ENCODE results near the gene ITGA3.
A peak's percentile ranks its signal among the peaks of the same experiment; 100 is the strongest.

Gene ITGA3

DNA sequence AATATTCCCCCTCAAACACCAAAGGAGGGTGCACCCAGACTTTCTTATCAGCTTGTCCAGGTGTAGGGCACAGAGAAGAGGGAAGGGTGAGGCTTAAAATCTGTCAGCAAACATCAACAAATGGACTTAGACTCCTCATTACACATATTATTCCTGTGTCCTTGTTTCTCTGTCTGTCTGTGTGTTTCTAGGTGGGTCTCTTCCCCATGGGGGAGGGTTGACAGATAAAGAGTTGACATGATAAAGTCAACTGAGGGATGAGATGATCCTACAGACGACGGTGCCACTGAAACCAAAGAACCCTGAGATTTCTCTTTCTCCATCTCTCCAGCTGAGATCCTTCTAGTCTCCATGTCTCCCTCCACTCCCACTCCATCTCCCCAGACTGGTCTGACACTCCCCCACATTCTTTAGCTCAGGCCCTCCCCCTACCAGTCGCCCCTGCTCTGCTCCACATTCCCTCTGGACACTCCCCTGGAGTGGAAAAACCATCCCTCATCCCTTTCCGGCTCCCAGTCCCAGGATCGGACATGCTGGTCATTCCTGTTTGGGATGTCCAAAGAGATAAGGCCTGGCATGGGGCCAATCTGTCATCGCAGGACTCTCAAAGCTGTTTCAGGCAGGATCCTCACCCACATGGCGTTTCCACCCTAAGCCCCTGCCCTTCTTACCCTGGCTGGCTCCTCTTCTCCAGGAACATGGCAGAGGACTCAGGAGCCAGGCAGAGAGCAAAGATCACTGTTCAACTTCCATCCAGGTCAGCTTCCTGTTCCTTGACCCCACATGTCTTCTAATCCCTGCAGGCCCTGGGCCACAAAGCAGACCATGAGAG, 2.9 kb upstream of the ITGA3 start:
- no peak overlapping the region for H3K9ac ChIP-seq (ENCODE audit: low read depth, low read length)
- H3K4me3 ChIP-seq (ENCODE audit: low read depth, low read length), result no peak overlapping the region
- H3K27ac ChIP-seq (ENCODE audit: low read depth, low read length), result no peak overlapping the region
- peaks cover 31% of the 10 kb centered on the region for H3K4me1 ChIP-seq (ENCODE audit: control insufficient read depth, insufficient read depth, low read length)
- no peaks in the 10 kb centered on the region for H3K9me3 ChIP-seq (ENCODE audit: control insufficient read depth, insufficient read depth, low read length)
- no peaks in the 10 kb centered on the region for H3K36me3 ChIP-seq (ENCODE audit: control insufficient read depth, insufficient read depth, low read length)
- H3K27me3 ChIP-seq (ENCODE audit: control insufficient read depth, insufficient read depth, low read length), result peaks cover 16% of the 10 kb centered on the region

DNA sequence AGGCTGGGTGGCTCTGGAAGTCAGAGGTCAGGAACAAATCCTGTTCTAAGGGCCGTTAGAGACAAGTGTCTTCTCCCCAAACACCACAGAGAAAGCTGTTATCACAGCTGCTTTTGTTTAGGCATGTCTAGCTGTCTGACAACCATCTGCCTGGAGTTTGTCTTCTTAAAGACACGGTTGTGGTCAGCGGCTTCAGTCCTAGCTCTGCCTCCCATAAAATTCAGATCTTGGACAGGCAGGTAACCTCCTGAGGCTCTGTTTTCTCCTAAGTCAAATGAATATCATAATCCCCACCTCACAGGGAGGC, 2.3 kb upstream of the ITGA3 start:
- Histone ChIP-seq H3K27ac (ENCODE audit: low read depth, low read length) (no peak overlapping the region), H3K9me3 (ENCODE audit: control insufficient read depth, insufficient read depth, low read length) (no peaks in the 10 kb centered on the region), H3K27me3 (ENCODE audit: control insufficient read depth, insufficient read depth, low read length) (peaks cover 19% of the 10 kb centered on the region), H3K9ac (ENCODE audit: low read depth, low read length) (no peak overlapping the region), H3K4me1 (ENCODE audit: control insufficient read depth, insufficient read depth, low read length) (peaks cover 31% of the 10 kb centered on the region), H3K36me3 (ENCODE audit: control insufficient read depth, insufficient read depth, low read length) (no peaks in the 10 kb centered on the region), H3K4me3 (ENCODE audit: low read depth, low read length) (no peak overlapping the region)

DNA sequence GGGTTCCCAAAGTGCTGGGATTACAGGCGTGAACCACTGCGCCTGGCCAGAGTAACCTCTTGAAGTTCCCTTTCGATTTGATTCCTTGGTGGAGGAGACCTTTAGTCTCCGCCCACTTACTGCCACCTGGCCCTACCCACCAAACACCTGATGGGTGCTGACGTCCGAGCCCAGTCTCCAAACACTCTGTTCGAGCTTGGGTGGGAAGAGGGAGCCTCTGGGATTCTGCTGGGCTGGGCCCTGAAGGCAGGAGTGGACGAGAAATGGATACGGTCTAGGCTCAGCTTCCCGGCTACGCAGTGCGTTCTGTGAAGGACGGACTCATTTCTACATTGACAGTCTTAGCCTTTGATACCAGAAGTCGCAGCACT, 870 bp upstream of the ITGA3 start:
- H3K4me3 ChIP-seq (ENCODE audit: low read depth, low read length), result peak overlapping the region; percentile 77
- H3K36me3 ChIP-seq (ENCODE audit: control insufficient read depth, insufficient read depth, low read length), result no peaks in the 10 kb centered on the region
- H3K9me3 ChIP-seq (ENCODE audit: control insufficient read depth, insufficient read depth, low read length), result no peaks in the 10 kb centered on the region
- peaks cover 31% of the 10 kb centered on the region for H3K4me1 ChIP-seq (ENCODE audit: control insufficient read depth, insufficient read depth, low read length)
- H3K27ac ChIP-seq (ENCODE audit: low read depth, low read length), result peak overlapping the region; percentile 64
- no peak overlapping the region for H3K9ac ChIP-seq (ENCODE audit: low read depth, low read length)
- H3K27me3 ChIP-seq (ENCODE audit: control insufficient read depth, insufficient read depth, low read length), result peaks cover 19% of the 10 kb centered on the region

DNA sequence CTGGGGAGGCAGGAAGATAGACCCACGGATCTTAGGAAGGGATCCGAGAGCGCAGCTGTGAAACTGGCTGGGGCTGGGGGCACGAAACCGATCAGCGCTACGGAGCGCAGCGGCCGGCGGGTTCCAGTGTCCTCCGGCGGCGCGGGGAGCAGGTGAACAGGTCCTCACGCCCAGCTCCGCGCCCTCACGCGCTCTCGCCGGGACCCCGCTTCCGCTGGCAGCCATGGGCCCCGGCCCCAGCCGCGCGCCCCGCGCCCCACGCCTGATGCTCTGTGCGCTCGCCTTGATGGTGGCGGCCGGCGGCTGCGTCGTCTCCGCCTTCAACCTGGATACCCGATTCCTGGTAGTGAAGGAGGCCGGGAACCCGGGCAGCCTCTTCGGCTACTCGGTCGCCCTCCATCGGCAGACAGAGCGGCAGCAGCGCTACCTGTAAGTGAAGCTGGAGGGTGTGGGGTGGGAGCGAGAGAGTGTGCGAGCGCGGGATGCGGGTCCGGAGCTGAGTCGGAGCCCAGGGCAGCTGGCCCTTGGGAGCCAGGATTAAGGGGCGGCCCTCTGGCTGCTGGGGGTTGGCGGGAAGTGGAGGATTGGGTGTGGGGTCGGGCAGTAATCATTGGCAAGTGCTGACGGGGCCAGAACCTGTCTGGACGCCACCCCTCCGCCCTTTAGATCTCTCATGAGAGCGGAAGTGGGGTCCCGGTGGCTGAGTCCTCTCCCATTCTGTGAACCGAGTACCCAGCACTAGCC, 479 bp downstream of the ITGA3 start:
- Histone ChIP-seq H3K4me1 (ENCODE audit: control insufficient read depth, insufficient read depth, low read length) (peaks cover 21% of the 10 kb centered on the region), H3K27ac (ENCODE audit: low read depth, low read length) (peak overlapping the region; percentile 27), H3K27me3 (ENCODE audit: control insufficient read depth, insufficient read depth, low read length) (peaks cover 19% of the 10 kb centered on the region), H3K9me3 (ENCODE audit: control insufficient read depth, insufficient read depth, low read length) (no peaks in the 10 kb centered on the region), H3K9ac (ENCODE audit: low read depth, low read length) (no peak overlapping the region), H3K36me3 (ENCODE audit: control insufficient read depth, insufficient read depth, low read length) (no peaks in the 10 kb centered on the region), H3K4me3 (ENCODE audit: low read depth, low read length) (peak overlapping the region; percentile 77)

DNA sequence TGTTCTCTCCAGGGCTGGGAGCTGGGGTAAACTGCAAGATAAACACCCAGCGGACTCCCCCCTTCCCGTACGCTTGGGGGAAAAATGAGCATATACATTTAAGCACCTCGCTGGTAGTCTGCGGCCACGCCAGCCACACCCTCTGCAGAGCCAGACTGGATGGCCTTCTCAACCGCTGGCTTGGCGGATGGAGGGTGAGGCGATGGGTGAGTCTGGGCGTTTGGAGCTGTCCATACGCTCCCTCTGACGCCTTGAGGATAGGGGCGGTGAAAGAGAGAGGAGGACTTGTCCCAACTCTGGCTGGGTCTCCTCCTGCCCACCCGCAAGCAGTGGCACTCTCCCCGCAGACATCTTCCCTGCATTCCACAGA, 1.0 kb downstream of the ITGA3 start:
- no peaks in the 10 kb centered on the region for H3K9me3 ChIP-seq (ENCODE audit: control insufficient read depth, insufficient read depth, low read length)
- no peak overlapping the region for H3K9ac ChIP-seq (ENCODE audit: low read depth, low read length)
- H3K27me3 ChIP-seq (ENCODE audit: control insufficient read depth, insufficient read depth, low read length), result peaks cover 19% of the 10 kb centered on the region
- peak overlapping the region; percentile 77 for H3K4me3 ChIP-seq (ENCODE audit: low read depth, low read length)
- H3K27ac ChIP-seq (ENCODE audit: low read depth, low read length), result no peak overlapping the region
- H3K4me1 ChIP-seq (ENCODE audit: control insufficient read depth, insufficient read depth, low read length), result peaks cover 16% of the 10 kb centered on the region
- no peaks in the 10 kb centered on the region for H3K36me3 ChIP-seq (ENCODE audit: control insufficient read depth, insufficient read depth, low read length)

DNA sequence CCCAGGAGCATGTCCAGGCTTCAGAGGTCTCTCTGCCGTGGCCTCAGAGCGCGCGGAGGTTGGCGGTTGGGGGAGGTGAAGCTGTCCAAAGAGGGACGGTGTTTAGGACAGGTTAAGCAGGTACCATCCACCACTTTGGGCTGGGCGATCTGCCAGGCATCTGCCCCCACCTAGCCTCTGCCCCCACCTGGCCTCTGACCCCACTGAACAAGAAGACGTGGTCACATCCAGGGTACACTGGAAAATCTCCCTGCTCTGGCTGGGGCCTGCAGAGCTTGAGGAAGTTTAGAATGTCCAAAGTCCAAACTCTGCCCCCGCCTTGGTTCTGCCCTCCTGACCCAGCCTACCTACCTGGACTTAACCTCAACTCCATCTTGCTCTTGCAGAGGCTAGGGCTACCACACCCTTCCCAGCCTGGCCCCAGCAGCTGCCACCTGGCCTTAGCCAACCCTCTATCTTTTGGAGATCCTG, 1.6 kb downstream of the ITGA3 start:
- Histone ChIP-seq H3K4me3 (ENCODE audit: low read depth, low read length) (peak overlapping the region; percentile 77), H3K9ac (ENCODE audit: low read depth, low read length) (no peak overlapping the region), H3K36me3 (ENCODE audit: control insufficient read depth, insufficient read depth, low read length) (no peaks in the 10 kb centered on the region), H3K9me3 (ENCODE audit: control insufficient read depth, insufficient read depth, low read length) (no peaks in the 10 kb centered on the region), H3K27me3 (ENCODE audit: control insufficient read depth, insufficient read depth, low read length) (peaks cover 19% of the 10 kb centered on the region), H3K4me1 (ENCODE audit: control insufficient read depth, insufficient read depth, low read length) (peaks cover 9% of the 10 kb centered on the region), H3K27ac (ENCODE audit: low read depth, low read length) (no peak overlapping the region)

DNA sequence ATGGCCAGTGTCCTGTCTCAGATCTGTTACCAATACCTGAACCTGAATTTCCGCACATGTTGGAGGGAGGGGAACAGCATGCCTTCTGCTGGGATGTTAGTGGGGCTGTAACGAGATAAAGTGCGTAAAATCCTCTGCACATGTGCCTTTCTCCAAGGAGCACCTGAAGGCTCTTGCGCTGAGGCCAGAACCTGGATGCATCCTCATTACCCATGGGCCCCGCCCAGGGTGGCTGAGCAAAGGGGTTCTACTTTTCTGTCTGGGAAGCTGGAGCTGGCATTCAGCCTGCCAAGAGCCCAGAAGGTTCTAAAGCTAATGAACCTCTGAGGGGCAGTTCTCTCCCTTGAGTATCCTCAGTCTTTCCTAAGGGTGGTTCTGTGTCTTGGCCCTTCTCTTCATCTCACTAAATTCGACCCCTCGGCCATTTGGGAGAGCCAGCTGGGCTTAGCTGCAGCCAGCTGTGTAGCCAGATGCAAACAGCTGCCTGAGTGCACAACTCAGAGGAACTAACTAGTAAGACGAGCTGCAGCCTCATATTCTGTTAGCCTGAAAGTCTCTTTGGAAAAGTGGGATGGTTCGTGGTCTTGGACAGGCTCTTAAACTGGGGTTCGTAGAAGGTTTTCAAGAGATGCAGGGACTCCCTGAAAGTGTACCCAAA, 2.5 kb downstream of the ITGA3 start:
- Histone ChIP-seq H3K9me3 (ENCODE audit: control insufficient read depth, insufficient read depth, low read length) (no peaks in the 10 kb centered on the region), H3K4me3 (ENCODE audit: low read depth, low read length) (no peak overlapping the region), H3K9ac (ENCODE audit: low read depth, low read length) (no peak overlapping the region), H3K27ac (ENCODE audit: low read depth, low read length) (no peak overlapping the region), H3K36me3 (ENCODE audit: control insufficient read depth, insufficient read depth, low read length) (no peaks in the 10 kb centered on the region), H3K4me1 (ENCODE audit: control insufficient read depth, insufficient read depth, low read length) (0 out of 2 replicates have a peak, but pooled peaks cover 6% of the 10 kb centered on the region), H3K27me3 (ENCODE audit: control insufficient read depth, insufficient read depth, low read length) (peaks cover 19% of the 10 kb centered on the region)

DNA sequence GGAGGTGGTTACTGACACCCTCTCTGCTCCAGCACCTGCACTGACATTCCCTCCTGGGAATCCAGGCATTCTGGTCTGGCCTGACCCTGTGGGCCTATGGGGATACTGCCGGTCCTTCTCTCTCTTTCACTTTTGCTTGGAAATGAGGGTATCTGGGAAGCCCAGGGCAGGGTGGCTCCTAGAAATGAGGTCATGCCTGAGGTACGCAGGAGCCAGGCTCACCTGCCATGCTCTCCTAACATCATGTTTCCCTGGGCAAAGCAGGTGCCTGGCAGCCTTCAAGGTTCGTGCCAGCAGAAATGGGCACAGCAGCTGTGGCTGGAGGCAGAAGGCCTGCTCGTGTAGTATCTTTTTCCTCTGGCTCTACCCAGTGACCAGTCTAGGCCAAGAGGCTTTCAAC, 3.3 kb downstream of the ITGA3 start:
- Histone ChIP-seq H3K9me3 (ENCODE audit: control insufficient read depth, insufficient read depth, low read length) (no peaks in the 10 kb centered on the region), H3K36me3 (ENCODE audit: control insufficient read depth, insufficient read depth, low read length) (no peaks in the 10 kb centered on the region), H3K4me1 (ENCODE audit: control insufficient read depth, insufficient read depth, low read length) (0 out of 2 replicates have a peak, but pooled peaks cover 6% of the 10 kb centered on the region), H3K9ac (ENCODE audit: low read depth, low read length) (no peak overlapping the region), H3K27me3 (ENCODE audit: control insufficient read depth, insufficient read depth, low read length) (peaks cover 19% of the 10 kb centered on the region), H3K4me3 (ENCODE audit: low read depth, low read length) (no peak overlapping the region), H3K27ac (ENCODE audit: low read depth, low read length) (no peak overlapping the region)

DNA sequence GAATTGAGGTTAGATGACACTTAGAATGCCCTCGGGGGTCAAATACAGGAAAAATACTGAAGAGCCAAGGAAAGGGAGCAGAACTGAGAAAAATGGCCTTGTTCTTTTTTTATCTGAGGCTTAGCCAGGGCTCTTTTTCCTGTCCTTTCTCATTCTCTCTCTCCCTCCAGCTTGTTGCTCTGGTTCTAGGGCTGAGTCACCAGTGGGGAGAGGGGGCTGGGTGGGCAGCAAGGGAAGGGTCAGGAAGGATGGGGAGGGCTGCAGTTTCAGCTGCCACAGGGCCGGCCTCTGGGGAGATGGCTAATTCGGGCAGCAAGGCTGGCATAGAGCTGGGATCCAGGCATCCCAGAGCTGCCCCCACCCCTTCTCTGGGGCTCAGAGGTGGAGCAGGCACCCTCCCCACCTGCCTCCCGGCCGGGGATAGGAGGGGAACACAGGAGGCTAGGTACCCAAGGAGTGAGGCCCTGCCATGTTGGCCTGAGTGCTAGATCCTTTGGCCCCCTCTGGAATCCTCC, 3.9 kb downstream of the ITGA3 start:
- Histone ChIP-seq H3K36me3 (ENCODE audit: control insufficient read depth, insufficient read depth, low read length) (no peaks in the 10 kb centered on the region), H3K4me1 (ENCODE audit: control insufficient read depth, insufficient read depth, low read length) (0 out of 2 replicates have a peak, but pooled peaks cover 10% of the 10 kb centered on the region)

DNA sequence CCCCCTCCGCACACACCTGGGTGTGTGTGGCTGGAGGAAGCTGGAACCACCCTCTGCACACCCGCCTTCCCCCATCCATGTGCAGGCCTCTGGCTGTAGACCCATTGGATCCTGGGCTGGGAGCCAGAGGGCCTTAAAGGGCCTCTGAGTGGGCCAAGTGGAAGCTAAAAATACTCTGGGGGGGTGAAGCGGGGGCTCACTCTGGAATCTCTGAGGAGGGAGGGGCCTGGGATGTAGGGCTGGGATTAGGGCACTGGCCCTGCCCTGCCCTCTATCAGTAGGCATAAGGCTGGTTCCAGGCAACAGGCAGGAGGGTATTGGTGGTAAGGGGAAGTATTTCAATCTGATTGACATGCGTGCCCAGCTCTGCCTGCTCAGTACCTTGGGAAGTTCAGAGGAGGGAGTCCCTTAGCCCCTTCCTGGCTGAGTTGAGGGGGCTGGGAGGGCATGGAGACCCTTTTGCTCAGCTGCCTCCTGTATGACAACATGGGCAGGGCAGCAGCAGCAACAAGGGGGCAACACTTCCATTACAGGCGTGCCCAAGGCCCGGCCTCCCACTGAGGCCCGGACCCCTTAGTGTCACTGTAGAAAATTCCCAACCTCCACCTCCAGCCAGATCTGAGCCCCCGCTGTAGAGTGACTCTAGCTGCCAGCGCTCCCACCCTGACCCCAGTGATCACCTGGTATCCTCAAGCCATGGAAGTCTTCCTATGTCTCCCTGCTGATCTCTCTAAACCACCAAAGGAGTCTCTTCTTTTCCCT, 5.2 kb downstream of the ITGA3 start:
- 0 out of 2 replicates have a peak, but pooled peaks cover 11% of the 10 kb centered on the region for H3K4me1 ChIP-seq (ENCODE audit: control insufficient read depth, insufficient read depth, low read length)
- no peak overlapping the region for H3K4me3 ChIP-seq (ENCODE audit: low read depth, low read length)
- no peak overlapping the region for H3K9ac ChIP-seq (ENCODE audit: low read depth, low read length)
- no peak overlapping the region for H3K27ac ChIP-seq (ENCODE audit: low read depth, low read length)
- no peaks in the 10 kb centered on the region for H3K36me3 ChIP-seq (ENCODE audit: control insufficient read depth, insufficient read depth, low read length)
- peaks cover 19% of the 10 kb centered on the region for H3K27me3 ChIP-seq (ENCODE audit: control insufficient read depth, insufficient read depth, low read length)
- no peaks in the 10 kb centered on the region for H3K9me3 ChIP-seq (ENCODE audit: control insufficient read depth, insufficient read depth, low read length)

More for the DNA sequence above, 3.9 kb downstream of the ITGA3 start:
- Histone ChIP-seq H3K4me3 (ENCODE audit: low read depth, low read length) (no peak overlapping the region), H3K27me3 (ENCODE audit: control insufficient read depth, insufficient read depth, low read length) (peaks cover 19% of the 10 kb centered on the region), H3K9me3 (ENCODE audit: control insufficient read depth, insufficient read depth, low read length) (no peaks in the 10 kb centered on the region), H3K27ac (ENCODE audit: low read depth, low read length) (no peak overlapping the region), H3K9ac (ENCODE audit: low read depth, low read length) (no peak overlapping the region)
